ENCODE results near the gene ADAMTS2. TPM values are rescaled to one million over a fixed set of nuclear protein-coding genes. Genes with fewer than 3 reads are reported as not detected.
A peak's percentile ranks its signal among the peaks of the same experiment; 100 is the strongest.

ADAMTS2 gene
- total RNA-seq, 1 donor from 2014 or later: 25.5 TPM

GRCh38 chr5:179149278-179149677 lies 196.0 kb downstream of the ADAMTS2 start:
- no peak for DNase-seq (ENCODE audit: low read depth)

GRCh38 chr5:179148703-179149170 lies 196.5 kb downstream of the ADAMTS2 start:
- DNase-seq (ENCODE audit: low read depth): no peak

GRCh38 chr5:179147991-179148702 lies 197.1 kb downstream of the ADAMTS2 start:
- no peak for DNase-seq (ENCODE audit: low read depth)

GRCh38 chr5:179146277-179146676 lies 199.0 kb downstream of the ADAMTS2 start:
- DNase-seq (ENCODE audit: low read depth): no peak

- peak; percentile 66 for DNase-seq (ENCODE audit: low read depth)
These were observed 201.8 kb downstream of the ADAMTS2 start for GRCh38 chr5:179143446-179143845.

GRCh38 chr5:179142434-179143198 lies 202.6 kb downstream of the ADAMTS2 start:
- no peak for DNase-seq (ENCODE audit: low read depth)

GRCh38 chr5:179141867-179142266 lies 203.4 kb downstream of the ADAMTS2 start:
- DNase-seq (ENCODE audit: low read depth): no peak

GRCh38 chr5:179140293-179140692 lies 205.0 kb downstream of the ADAMTS2 start:
- no peak for DNase-seq (ENCODE audit: low read depth)

GRCh38 chr5:179139936-179140235 lies 205.4 kb downstream of the ADAMTS2 start:
- DNase-seq (ENCODE audit: low read depth): no peak

- DNase-seq (ENCODE audit: low read depth): no peak
These were observed 205.9 kb downstream of the ADAMTS2 start for GRCh38 chr5:179139111-179139935.

- DNase-seq (ENCODE audit: low read depth): no peak
These were observed 206.7 kb downstream of the ADAMTS2 start for GRCh38 chr5:179138568-179138925.

- DNase-seq (ENCODE audit: low read depth): no peak
These were observed 207.4 kb downstream of the ADAMTS2 start for GRCh38 chr5:179137643-179138567.

- DNase-seq (ENCODE audit: low read depth): peak; percentile 30
These were observed 208.1 kb downstream of the ADAMTS2 start for GRCh38 chr5:179137016-179137642.

- no peak for DNase-seq (ENCODE audit: low read depth)
These were observed 209.6 kb downstream of the ADAMTS2 start for GRCh38 chr5:179135441-179136215.

- DNase-seq (ENCODE audit: low read depth): no peak
These were observed 210.3 kb downstream of the ADAMTS2 start for GRCh38 chr5:179135006-179135405.

GRCh38 chr5:179134511-179134910 lies 210.8 kb downstream of the ADAMTS2 start:
- DNase-seq (ENCODE audit: low read depth): no peak

- DNase-seq (ENCODE audit: low read depth): peak; percentile 75
These were observed 212.5 kb downstream of the ADAMTS2 start for GRCh38 chr5:179132586-179133355.

- no peak for DNase-seq (ENCODE audit: low read depth)
These were observed 213.2 kb downstream of the ADAMTS2 start for GRCh38 chr5:179131886-179132585.
